ENCODE measurements around the gene CALHM4.

CALHM4 gene

DNA sequence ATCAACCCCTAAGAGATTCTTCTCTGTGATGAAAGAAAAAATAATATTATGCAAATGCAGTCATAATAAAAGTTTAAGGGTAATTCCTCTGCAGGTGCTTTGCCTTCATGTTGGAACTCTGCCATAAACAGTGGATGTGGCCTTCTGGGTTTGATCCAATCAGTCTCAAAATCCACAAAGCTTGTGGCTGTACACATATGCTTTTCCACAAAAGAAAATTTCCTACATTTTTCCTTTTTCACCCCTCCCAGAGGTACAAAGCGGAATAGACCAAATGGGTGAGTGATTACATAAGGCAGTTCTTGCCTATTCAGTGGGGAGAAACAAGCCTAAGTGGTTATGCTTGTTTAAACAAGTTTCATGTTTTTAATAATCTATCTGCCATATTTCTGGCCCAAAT, 25.4 kb upstream of the CALHM4 start:
- H3K36me3 ChIP-seq (ENCODE audit: low read length) = no peaks in the 10 kb centered on the region
- no peaks in the 10 kb centered on the region for H3K79me2 ChIP-seq (ENCODE audit: insufficient read depth, low read length)
- no peak overlapping the region for H3K9ac ChIP-seq (ENCODE audit: low read length)
- TF ChIP-seq, protein P1, sequence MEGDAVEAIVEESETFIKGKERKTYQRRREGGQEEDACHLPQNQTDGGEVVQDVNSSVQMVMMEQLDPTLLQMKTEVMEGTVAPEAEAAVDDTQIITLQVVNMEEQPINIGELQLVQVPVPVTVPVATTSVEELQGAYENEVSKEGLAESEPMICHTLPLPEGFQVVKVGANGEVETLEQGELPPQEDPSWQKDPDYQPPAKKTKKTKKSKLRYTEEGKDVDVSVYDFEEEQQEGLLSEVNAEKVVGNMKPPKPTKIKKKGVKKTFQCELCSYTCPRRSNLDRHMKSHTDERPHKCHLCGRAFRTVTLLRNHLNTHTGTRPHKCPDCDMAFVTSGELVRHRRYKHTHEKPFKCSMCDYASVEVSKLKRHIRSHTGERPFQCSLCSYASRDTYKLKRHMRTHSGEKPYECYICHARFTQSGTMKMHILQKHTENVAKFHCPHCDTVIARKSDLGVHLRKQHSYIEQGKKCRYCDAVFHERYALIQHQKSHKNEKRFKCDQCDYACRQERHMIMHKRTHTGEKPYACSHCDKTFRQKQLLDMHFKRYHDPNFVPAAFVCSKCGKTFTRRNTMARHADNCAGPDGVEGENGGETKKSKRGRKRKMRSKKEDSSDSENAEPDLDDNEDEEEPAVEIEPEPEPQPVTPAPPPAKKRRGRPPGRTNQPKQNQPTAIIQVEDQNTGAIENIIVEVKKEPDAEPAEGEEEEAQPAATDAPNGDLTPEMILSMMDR (IDR thresholded peaks at IDR 0.05; ENCODE audit: insufficient read depth, low read length, poor library complexity, severe bottlenecking) = no peak
- no peak for TF ChIP-seq EZH2phosphoT487 (conservative IDR thresholded peaks at IDR 0.05; ENCODE audit: low read length)
- no peak overlapping the region for H3K4me3 ChIP-seq (ENCODE audit: insufficient read depth, low read length, poor library complexity, severe bottlenecking)
- no peaks in the 10 kb centered on the region for H3K27me3 ChIP-seq (ENCODE audit: low read length)
- H2AFZ ChIP-seq (ENCODE audit: low read depth, low read length, severe bottlenecking) = no peak overlapping the region
- no peaks in the 10 kb centered on the region for H3K9me2 ChIP-seq (replicated peaks; ENCODE audit: insufficient read depth, low read length)
- no peaks in the 10 kb centered on the region for H3K9me3 ChIP-seq (ENCODE audit: insufficient read depth, low read length)
- no peaks in the 10 kb centered on the region for H3F3A ChIP-seq (ENCODE audit: insufficient read depth)
- H4K20me1 ChIP-seq (ENCODE audit: low read depth, low read length) = no peaks in the 10 kb centered on the region
- no peak overlapping the region for H3K4me2 ChIP-seq (ENCODE audit: low read depth, low read length, poor library complexity, severe bottlenecking)
- no peak overlapping the region for H3K27ac ChIP-seq (ENCODE audit: low read depth, low read length)

DNA sequence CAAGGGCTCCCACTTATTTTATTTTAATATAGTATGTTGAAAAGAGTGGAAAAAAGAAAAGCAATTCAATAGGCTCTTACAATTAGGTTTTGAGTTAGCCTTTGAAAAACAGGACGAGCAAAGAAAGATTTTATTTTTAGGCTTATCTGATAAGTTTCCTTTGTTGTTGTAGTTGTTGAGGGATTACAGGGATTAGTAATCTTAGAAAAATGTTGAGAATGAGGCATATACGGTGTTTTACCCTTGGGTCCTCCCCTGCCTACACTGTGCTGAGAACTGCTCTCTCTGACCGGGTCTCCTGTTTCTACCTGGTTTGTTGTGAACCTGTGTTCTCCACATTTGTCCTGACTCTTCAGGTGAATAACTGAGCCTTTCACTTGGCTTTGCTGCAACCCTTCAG, 24.8 kb upstream of the CALHM4 start:
- H3K4me3 ChIP-seq (ENCODE audit: insufficient read depth, low read length, poor library complexity, severe bottlenecking) = no peak overlapping the region
- no peaks in the 10 kb centered on the region for H3K79me2 ChIP-seq (ENCODE audit: insufficient read depth, low read length)
- no peak overlapping the region for H2AFZ ChIP-seq (ENCODE audit: low read depth, low read length, severe bottlenecking)
- no peaks in the 10 kb centered on the region for H3K36me3 ChIP-seq (ENCODE audit: low read length)
- H3K4me2 ChIP-seq (ENCODE audit: low read depth, low read length, poor library complexity, severe bottlenecking) = no peak overlapping the region
- H4K20me1 ChIP-seq (ENCODE audit: low read depth, low read length) = no peaks in the 10 kb centered on the region
- H3K9ac ChIP-seq (ENCODE audit: low read length) = no peak overlapping the region
- TF ChIP-seq, protein P1 (IDR thresholded peaks at IDR 0.05; ENCODE audit: insufficient read depth, low read length, poor library complexity, severe bottlenecking) = no peak
- TF ChIP-seq EZH2phosphoT487 (conservative IDR thresholded peaks at IDR 0.05; ENCODE audit: low read length) = no peak
- H3K27ac ChIP-seq (ENCODE audit: low read depth, low read length) = no peak overlapping the region
- no peaks in the 10 kb centered on the region for H3F3A ChIP-seq (ENCODE audit: insufficient read depth)
- no peaks in the 10 kb centered on the region for H3K27me3 ChIP-seq (ENCODE audit: low read length)
- H3K9me3 ChIP-seq (ENCODE audit: insufficient read depth, low read length) = no peaks in the 10 kb centered on the region
- no peaks in the 10 kb centered on the region for H3K9me2 ChIP-seq (replicated peaks; ENCODE audit: insufficient read depth, low read length)

DNA sequence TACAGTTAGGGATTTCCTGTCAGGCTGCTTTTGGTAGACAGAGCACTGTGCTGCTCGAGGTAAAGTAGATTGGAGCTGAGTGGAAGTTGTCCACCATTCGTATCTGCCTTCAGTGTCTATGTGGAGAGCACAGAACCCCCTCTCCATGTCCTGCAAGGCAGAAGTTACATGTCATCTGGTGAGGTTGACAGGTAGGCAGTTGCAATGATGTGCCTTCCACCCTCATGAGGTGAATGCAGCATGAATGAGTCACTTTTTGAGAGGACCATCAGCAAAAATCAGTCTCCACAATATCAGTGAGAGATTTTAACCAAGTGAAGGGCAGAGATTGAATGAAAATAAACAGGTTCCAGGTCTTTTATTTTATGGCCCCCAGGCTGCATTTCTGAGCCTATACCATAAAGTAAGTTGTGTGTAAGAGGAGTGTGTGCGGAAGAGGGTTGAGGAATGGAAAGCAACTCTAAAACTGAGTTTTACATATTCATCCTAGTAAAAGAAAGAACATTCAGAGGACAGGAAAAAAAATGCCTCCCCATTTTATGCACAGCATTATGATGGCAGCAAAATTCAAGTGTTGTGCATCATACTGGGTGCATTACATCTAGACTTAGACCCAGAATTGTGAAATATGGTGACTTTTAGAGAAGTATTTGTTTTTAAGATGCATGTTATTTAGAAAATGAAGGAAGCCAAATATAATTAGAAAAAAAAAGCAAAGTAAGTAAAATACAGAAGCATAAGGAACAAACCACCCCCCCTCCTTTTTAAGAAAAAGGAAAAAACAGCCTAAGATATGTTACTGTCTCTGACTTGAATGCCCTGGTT, 23.9 kb upstream of the CALHM4 start:
- Histone ChIP-seq H3K27ac (ENCODE audit: low read depth, low read length) (no peak overlapping the region), H3K9me2 (replicated peaks; ENCODE audit: insufficient read depth, low read length) (no peaks in the 10 kb centered on the region), H4K20me1 (ENCODE audit: low read depth, low read length) (no peaks in the 10 kb centered on the region), H3F3A (ENCODE audit: insufficient read depth) (no peaks in the 10 kb centered on the region), H3K79me2 (ENCODE audit: insufficient read depth, low read length) (no peaks in the 10 kb centered on the region), H3K36me3 (ENCODE audit: low read length) (no peaks in the 10 kb centered on the region), H3K4me3 (ENCODE audit: insufficient read depth, low read length, poor library complexity, severe bottlenecking) (no peak overlapping the region), H3K9me3 (ENCODE audit: insufficient read depth, low read length) (no peaks in the 10 kb centered on the region), H3K27me3 (ENCODE audit: low read length) (no peaks in the 10 kb centered on the region), H3K4me2 (ENCODE audit: low read depth, low read length, poor library complexity, severe bottlenecking) (no peak overlapping the region), H2AFZ (ENCODE audit: low read depth, low read length, severe bottlenecking) (no peak overlapping the region), H3K9ac (ENCODE audit: low read length) (no peak overlapping the region)
- no peak for TF ChIP-seq EZH2phosphoT487 (conservative IDR thresholded peaks at IDR 0.05; ENCODE audit: low read length)
- TF ChIP-seq, protein P1 (IDR thresholded peaks at IDR 0.05; ENCODE audit: insufficient read depth, low read length, poor library complexity, severe bottlenecking) = no peak

Measured in SU-DHL-6 (cell line).